ENCODE measurements around the gene CFAP45. TPM values are rescaled to one million over a fixed set of nuclear protein-coding genes. Genes with fewer than 3 reads are reported as not detected.

CFAP45 gene
- total RNA-seq, 2 donors from 2014 or later, result 0.95 to 2.1 TPM

DNA sequence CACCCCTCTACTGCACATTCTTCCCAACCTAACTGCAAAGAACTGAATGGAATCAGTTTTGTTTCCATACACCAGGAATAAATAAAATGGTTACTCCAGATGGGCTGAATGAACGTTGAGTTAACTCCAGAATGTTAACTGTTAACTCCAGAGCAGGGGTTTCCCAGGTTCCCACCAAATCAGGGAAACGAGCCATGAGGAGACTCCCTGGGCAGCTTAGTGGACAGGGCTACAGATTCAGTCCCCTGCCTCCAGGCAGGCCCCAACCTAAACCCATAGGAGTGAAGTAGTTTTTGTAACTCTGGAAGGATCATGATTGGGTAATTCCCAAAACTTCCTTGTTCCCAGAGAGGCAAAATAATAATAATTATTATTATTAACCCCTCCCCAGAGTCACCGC is 51.6 kb downstream of the CFAP45 start:
- no peak for ATAC-seq (ENCODE audit: insufficient number of reproducible peaks, low FRiP score, low read depth)
- TF ChIP-seq CTCF (IDR thresholded peaks at IDR 0.05), result no peak
- Histone ChIP-seq H3K4me1 (ENCODE audit: control insufficient read depth in 1 of 2, low read depth in 2 of 2) (peaks cover 0 to 3% of the 10 kb centered on the region in 2 donors), H3K27me3 (replicated peaks; ENCODE audit: insufficient read depth) (no peaks in the 10 kb centered on the region), H3K4me3 (no peak overlapping the region), H3K27ac (no peak overlapping the region), H3K9me3 (no peaks in the 10 kb centered on the region), H3K36me3 (no peaks in the 10 kb centered on the region)
- DNase-seq (ENCODE audit: low spot score), result no peak

DNA sequence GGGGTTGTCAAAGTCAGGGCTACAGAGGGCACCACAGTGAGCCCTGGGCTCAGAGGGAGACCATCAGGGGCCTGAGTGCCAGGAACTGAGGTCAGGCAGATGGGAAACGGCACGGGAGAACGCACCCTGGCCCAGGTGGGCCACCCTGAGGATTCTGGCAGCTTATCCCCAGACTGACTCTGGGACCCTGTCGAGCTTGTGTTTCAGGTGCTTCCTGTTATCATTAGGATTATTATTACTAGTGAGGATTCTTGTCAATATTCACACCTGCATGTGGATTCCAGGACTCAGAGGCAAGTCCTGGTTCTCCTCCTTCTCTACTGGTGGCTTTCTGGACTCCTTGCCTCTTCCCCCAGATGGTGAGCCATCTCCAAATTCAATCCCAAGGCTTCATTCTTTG is 52.7 kb downstream of the CFAP45 start:
- no peak for TF ChIP-seq CTCF (IDR thresholded peaks at IDR 0.05)
- H3K36me3 ChIP-seq, result no peaks in the 10 kb centered on the region

DNA sequence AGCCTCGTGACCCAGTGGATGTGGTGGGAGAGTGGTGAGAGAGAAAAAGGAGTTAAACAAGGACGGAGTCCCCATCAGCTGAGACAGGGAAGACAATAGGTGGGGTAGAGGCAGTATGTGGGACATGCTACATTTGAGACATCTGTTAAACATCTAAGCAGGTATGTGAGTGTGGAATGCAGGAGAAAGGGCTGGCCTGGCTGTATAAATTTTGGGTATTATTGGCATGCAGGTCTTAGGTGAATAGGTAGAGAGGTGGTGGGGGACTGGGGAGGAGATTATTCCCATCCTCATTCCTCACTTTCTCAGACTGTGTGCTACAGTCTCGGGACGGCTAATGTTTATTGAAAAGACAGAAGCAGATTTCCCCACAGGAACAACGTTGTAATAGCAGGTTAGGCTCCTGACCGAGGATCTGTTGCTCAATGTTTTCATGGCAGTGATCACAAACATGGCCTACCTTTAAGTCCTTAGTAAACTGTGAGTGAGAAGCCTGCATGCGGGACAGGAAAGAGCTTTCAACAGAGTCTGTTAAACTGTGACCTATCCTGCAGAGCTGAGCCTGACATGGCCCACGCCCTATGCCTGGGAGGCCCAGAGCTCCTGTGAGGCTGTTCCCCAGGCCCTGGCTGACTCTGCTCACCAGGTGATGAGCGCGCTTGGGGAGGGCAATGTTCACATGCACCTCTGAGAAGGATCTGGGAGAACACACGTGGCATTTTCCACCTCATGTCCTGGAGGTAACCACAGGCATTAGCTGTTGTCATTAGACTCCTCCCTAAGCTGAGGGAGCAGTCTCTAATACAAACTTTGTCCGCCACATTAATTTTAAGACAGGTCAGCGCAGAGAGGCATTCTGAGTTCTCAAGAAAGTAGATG is 54.0 kb downstream of the CFAP45 start:
- Histone ChIP-seq H3K9me3 (no peaks in the 10 kb centered on the region), H3K36me3 (no peaks in the 10 kb centered on the region), H3K4me1 (ENCODE audit: control insufficient read depth in 1 of 2, low read depth in 2 of 2) (no peaks in the 10 kb centered on the region), H3K27me3 (replicated peaks; ENCODE audit: insufficient read depth) (no peaks in the 10 kb centered on the region), H3K4me3 (no peak overlapping the region), H3K27ac (no peak overlapping the region)
- DNase-seq (ENCODE audit: low spot score) (no peak), ATAC-seq (ENCODE audit: insufficient number of reproducible peaks, low FRiP score, low read depth) (no peak)
- no peak for TF ChIP-seq CTCF (IDR thresholded peaks at IDR 0.05)

More for the DNA sequence above, 52.7 kb downstream of the CFAP45 start:
- no peak overlapping the region for H3K27ac ChIP-seq
- H3K9me3 ChIP-seq, result no peaks in the 10 kb centered on the region
- H3K27me3 ChIP-seq (replicated peaks; ENCODE audit: insufficient read depth), result no peaks in the 10 kb centered on the region
- H3K4me3 ChIP-seq, result no peak overlapping the region
- no peaks in the 10 kb centered on the region for H3K4me1 ChIP-seq (ENCODE audit: control insufficient read depth in 1 of 2, low read depth in 2 of 2)
- DNase-seq (ENCODE audit: low spot score), result no peak
- no peak for ATAC-seq (ENCODE audit: insufficient number of reproducible peaks, low FRiP score, low read depth)

DNA sequence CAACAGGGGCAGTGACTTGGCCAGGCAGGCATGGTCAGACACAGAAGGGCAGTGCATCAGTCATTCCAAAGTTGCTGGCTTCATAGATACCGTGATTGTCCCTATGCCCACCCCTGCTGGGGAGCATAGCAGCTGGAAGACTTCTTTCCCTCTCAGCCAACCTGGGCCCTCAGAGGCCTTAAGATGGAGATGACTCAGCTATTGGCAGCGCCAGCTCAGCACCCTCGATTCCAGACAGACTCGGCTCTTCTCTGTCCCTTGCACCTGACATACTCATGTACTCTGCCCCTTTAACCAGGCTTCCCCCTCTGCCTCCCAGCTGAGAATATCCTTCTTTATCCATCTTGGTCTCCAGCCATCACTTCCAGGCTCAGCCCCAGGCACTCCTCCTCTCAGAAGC is 56.5 kb downstream of the CFAP45 start:
- Histone ChIP-seq H3K4me3 (no peak overlapping the region), H3K36me3 (peaks cover 5% of the 10 kb centered on the region), H3K9me3 (no peaks in the 10 kb centered on the region), H3K27ac (no peak overlapping the region), H3K27me3 (replicated peaks; ENCODE audit: insufficient read depth) (no peaks in the 10 kb centered on the region), H3K4me1 (ENCODE audit: control insufficient read depth in 1 of 2, low read depth in 2 of 2) (no peaks in the 10 kb centered on the region)
- DNase-seq (ENCODE audit: low spot score) (no peak), ATAC-seq (ENCODE audit: insufficient number of reproducible peaks, low FRiP score, low read depth) (no peak)
- TF ChIP-seq CTCF (IDR thresholded peaks at IDR 0.05), result no peak

DNA sequence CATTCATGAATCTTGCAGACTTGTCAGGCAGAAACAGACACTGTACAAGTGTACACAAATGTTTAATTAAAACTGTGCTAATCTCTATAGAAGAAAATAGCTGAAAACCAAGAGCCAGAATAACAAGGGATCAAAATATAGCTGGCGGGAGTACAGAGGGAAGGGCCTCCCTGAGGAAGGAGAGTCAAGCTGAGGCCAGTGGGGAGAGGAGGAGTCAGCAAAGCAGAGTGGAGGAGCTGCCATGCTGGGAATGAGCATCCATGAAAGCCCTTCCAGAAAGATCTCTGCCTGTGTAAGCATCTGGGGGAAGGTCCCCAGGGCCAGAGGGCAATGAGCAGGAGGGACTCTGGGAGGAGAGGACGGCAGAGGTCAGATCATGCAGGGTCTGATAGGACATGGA is 58.2 kb downstream of the CFAP45 start:
- H3K9me3 ChIP-seq, result no peaks in the 10 kb centered on the region
- peaks cover 5% of the 10 kb centered on the region for H3K36me3 ChIP-seq
- ATAC-seq (ENCODE audit: insufficient number of reproducible peaks, low FRiP score, low read depth), result no peak

More for the DNA sequence above, 58.2 kb downstream of the CFAP45 start:
- H3K27ac ChIP-seq, result no peak overlapping the region
- no peak for DNase-seq (ENCODE audit: low spot score)
- no peak overlapping the region for H3K4me3 ChIP-seq
- no peaks in the 10 kb centered on the region for H3K4me1 ChIP-seq (ENCODE audit: control insufficient read depth in 1 of 2, low read depth in 2 of 2)
- no peak for TF ChIP-seq CTCF (IDR thresholded peaks at IDR 0.05)
- H3K27me3 ChIP-seq (replicated peaks; ENCODE audit: insufficient read depth), result no peaks in the 10 kb centered on the region
